ENCODE data around the gene CTSH.
"Not testable (repeated sequence)": the region's sequence is repeated elsewhere in the genome, so short reads cannot be mapped to it uniquely, and the experiment has no call there.

Gene CTSH

DNA sequence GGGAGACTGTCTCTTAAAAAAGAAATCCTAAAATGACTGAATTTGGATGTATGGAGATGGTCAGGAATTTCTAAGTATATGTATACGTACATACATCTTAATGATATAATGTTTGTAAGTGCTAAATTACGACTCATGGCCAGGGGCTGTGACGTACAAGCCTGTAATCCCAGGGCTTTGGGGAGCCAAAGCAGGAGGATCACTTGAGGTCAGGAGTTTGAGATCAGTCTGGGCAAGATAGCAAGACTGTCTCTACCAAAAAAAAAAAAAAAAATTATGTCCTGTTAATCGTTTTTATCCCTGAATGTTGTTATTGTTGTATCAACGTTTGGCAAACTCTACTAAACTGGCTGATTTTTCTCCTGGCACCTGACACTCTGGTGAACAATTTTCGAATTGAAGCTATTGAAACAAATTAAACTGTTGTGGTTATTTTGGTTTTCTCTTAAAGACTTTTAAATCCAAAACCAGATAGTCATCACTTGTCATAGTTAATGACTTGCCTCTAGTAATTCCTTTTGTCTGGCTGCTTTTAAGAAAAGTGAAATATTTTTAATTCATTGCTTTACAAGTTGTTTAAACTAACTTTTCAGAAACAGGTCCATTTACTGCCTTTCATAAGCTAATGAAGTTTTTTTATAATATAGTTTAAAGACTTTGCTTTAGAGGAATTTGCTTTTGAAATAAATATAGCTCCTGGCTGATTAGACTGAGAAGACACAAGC is 65.2 kb downstream of the CTSH start:
- DNase-seq = no peak

DNA sequence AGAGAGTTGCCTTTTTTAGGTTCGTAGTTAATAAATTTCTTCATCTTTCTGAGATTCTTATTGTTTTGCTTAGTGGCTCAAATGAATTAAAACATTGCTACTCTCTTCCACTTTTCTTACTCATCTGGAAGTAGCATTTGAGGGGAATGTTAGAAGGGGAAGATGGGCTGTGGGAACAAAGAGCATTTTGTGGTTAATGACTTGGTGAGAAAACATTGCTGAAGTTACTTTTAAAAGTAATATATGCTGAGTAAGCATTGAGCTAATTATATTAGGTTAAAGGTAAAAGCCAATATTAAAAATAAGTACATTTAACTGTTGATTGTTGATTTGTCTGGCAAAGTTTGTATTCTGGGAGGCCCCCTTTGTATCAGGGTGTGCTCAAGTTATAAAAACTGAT is 66.5 kb downstream of the CTSH start:
- DNase-seq = no peak

DNA sequence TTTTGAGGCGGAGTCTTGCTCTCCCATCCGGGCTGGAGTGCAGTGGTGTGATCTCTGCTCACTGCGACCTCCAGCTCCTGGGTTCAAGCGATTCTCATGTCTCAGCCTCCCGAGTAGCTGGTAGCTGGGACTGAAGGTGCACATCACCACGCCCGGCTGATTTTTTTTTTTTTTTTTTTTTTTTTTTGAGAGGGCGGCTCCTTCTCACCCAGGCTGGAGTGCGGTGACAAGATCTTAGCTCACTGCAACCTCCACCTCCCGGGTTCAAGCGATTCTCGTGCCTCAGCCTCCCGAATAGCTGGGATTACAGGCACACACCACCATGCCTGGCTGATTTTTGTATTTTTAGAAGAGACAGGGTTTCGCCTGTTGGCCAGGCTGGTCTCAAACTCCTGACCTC is 67.9 kb downstream of the CTSH start:
- DNase-seq = not testable (repeated sequence)

DNA sequence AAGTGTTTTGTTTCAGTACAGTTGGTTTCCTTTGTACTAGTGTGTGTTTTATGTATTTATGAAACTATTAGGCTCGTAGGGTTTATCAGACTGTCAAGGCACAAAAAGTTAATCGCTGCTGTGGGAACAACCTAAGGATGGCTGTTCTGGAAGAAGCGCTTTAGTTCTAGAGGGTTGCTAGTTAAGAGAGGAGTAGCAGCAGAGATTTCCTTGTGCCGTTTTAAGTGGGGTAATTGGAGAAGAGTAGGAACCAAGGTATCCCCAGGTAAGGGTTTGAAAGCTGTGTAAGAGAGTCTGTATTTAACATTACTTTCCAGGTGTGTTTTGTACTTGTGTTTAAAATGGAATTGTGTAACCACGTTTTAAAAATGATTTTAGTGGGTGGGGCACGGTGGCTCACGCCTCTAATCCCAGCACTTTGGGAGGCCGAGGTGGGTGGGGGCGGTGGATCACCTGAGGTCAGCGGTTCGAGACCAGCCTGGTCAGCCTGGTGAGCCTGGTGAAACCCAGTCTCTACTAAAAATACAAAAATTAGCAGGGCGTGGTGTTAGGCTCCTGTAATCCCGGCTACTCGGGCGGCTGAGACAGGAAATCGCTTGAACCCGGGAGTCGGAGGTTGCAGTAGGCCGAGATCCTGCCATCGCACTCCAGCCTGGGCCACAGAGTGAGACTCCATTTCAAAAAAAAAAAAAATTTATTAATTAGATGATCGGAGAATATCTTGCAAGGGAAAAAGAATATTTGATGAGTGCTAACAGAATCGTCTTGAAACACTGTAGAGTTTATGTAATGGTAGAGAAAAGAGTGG is 69.5 kb downstream of the CTSH start:
- DNase-seq = no peak

DNA sequence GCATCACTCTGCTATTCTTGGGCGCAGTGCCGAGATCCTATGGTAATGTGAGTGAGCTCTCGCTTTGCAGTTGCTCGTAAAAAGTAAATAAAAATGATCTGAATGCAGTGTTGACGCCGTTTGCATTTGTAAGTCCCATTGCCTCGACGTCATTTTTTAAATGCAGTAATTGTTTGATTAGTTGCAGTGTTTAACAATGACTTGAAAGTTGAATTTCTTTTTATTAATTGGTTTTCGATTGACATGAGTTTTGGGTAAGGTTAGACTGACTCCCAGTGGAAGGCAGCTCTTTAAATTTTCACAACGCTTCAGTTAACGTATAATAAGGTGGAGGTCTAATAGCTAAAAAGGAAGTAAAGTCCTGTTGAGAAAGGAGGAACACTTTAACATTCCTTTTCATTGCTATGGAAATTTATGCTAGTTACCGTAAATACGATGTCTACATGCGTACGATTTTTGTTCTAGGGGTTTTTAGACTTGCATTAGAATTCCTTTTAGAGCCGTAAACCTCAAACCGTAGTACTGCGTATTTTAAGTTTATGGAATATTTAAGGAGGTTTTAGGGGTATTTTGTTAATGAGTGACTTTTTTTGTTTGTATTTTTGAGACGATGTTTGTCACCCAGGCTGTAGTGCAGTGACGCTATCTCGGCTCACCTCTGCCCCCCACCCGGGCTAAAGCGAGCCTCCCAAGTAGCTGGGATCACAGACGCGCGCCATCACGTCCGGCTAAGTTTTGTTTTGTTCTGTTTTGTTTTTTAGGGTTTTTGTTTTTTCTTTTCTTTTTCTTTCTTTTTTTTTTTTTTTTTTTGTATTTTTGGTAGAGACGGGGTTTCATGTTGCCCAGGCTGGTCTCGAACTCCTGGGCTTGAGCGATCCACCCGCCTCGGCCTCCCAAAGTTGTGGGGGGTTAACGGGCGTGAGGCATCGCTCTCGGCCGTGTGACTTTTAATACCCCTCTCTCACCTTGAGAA is 70.8 kb downstream of the CTSH start:
- DNase-seq = peak; percentile 71

DNA sequence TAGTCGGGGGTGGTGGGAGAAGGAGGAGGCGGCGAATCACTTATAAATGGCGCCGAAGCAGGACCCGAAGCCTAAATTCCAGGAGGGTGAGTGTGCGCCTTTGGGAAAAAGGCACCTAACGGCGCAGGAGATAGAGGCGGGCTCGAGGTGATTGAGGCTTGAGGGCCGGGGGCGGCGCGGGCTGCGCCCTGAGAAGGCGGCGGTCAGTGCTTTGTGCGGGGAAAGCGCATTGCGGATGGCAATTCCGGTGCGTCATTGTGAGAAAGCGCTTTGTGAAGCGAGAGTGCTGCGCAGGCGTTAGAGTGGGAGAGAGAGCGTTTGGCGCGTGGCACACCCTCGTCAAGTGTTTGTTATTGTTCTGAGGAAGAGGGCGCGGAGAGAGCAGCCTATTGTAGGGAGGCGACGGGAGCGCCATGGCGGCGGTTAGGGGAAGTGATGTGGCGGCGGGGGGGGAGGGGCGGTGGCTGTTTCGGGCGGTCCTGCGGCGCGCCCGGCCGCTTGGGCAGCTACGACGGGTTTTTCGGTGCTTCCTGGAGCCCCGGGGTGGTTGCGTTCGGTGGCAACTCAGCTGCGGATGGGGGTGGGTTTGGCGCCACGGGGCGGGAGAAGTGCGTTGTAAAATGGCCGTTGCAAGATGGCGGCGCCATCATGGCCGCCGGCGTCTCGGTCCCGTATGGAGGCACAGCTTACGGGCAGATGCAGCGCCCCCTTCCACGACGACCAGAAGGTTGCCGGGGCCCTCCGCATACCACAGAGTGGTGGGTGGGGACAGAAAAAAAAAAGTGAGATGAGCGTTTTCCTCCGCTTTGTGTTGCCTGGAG is 71.7 kb downstream of the CTSH start:
- DNase-seq = peak; percentile 71

DNA sequence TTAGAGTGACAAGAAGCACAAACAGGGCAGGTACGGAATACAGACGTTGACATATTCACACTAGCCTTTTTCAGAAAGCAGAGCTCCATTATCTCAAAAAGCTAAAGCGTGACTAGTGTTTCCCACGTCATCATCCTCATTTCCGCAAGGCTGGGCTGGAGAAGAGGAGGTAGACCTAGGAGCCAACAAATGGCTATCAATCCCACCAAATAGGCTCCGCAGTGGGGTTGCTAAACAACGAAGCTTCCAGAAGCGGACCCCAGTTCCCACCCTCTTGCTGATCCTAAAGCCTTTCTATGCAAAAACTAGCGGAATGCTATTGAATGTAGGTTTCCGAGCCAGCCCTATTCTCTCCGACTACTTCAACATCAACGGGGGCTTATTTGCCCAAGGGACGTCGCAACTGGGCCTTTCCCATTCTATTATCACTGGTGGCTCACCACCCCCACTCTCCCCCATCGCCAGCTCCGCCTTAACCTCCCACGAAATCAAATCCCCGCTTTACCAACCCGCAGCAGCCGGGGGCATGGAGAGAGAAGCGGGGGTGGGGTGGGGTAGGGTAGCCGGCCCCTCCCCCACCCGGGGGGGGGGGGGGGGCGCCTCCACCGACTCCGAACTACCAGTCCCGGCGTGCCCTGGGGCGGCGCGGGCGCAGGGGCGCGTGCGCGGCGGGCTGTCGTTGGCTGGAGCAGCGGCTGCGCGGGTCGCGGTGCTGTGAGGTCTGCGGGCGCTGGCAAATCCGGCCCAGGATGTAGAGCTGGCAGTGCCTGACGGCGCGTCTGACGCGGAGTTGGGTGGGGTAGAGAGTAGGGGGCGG is 72.5 kb downstream of the CTSH start, which contains the start of gene MORF4L1:
TSS of gene MORF4L1 (plus strand) at position 736 of the 817 bp plus-strand sequence. CDS start 128 bp downstream, outside the sequence.
- DNase-seq = peak; percentile 94

DNA sequence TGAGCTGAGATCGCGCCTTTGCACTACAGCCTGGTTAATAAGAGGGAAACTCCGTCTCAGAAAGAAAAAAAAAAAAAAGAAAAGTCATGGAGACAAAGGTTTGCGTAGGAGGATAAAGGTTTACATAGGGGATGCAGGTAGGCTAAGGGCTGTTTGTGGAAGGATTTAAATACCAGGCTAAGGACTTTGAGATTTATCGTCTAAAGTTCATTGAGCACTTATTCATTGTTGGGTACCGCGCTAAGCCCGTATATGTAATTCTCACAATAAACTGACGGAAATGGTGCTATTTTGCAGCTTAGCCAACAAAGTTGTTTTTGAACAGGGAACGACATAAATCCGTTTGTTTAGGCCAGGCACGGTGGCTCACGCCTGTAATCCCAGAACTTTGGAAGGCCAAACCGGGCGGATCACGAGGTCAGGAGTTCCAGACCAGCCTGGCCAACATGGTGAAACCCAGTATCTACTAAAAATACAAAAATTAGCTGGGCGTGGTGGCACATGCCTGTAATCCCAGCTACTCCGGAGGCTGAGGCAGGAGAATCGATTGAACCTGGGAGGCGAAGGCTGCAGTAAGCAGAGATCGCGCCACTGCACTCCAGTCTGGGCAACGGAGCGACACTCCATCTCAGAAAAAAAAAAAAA is 73.2 kb downstream of the CTSH start:
- DNase-seq = not testable (repeated sequence)

All from kidney glomerular epithelial cell (primary cell).